Endothelial cell of umbilical vein (primary cell): ENCODE data around the gene MPG. TPM values are rescaled to one million over a fixed set of nuclear protein-coding genes. Genes with fewer than 3 reads are reported as not detected.

ENCODE experiments used
- BruUV-seq: library from RNA; stranded (reverse); fragments of 400-500 nt; replicated peaks from 2 replicates; lab custom pipeline; 2021; lab: Mats Ljungman, UMichigan
- CTCF ChIA-PET: fragments of 300-600, 350-600 bp; sonication (Branson Sonifier 250); formaldehyde crosslinking; loops from one replicate; lab custom pipeline; 2021; ENCODE audit warnings: antibody characterized with exemption, inconsistent platforms; lab: Charles Lee
- POLR2A ChIA-PET: fragments of 300-600, 350-600 bp; sonication (Branson Sonifier 250); formaldehyde crosslinking; loops from one replicate; lab custom pipeline; 2021; ENCODE audit warnings: antibody characterized with exemption, inconsistent platforms; lab: Charles Lee
- DNase-seq: peaks from one replicate; pipeline ENCODE4 v3.0.0-alpha.2; 2011; ENCODE audit warnings: low read depth, low spot score
- FAIRE-seq: peaks from 2 replicates; lab custom pipeline; 2011; peaks lifted over from hg19 to GRCh38; lab: Jason Lieb, UNC
- H2AFZ ChIP-seq: 2 replicates; pipeline ENCODE4 v1.6.0; 2012; ENCODE audit warnings: low read depth, low read length, control low read depth, inconsistent platforms
- H3K27ac ChIP-seq: 2 replicates; pipeline ENCODE4 v1.5.1; 2011; ENCODE audit warnings: low read depth, mild to moderate bottlenecking, control low read depth, low read length, moderate library complexity; ENCODE audit not compliant: insufficient read depth
- H3K27me3 ChIP-seq, 2 experiments: 2 replicates each; pipeline versions ENCODE4 v1.6.0 to v1.6.1; 2011; ENCODE audit warnings: low read length in 2 of 2, mixed read lengths in 1 of 2; ENCODE audit not compliant: control insufficient read depth in 2 of 2, insufficient read depth in 2 of 2
- H3K36me3 ChIP-seq, 2 experiments: 2 replicates in 1 of 2; 3 replicates in 1 of 2; pipeline ENCODE4 v1.5.1; 2011; ENCODE audit warnings: low read length in 2 of 2, mild to moderate bottlenecking in 1 of 2, moderate library complexity in 1 of 2; ENCODE audit not compliant: control insufficient read depth in 2 of 2, insufficient read depth in 2 of 2; ENCODE audit errors: extremely low read depth in 1 of 2
- H3K4me1 ChIP-seq: 3 replicates; pipeline ENCODE4 v1.5.1; 2011; ENCODE audit warnings: mild to moderate bottlenecking, low read length; ENCODE audit not compliant: control insufficient read depth, insufficient read depth; ENCODE audit errors: extremely low read depth
- H3K4me2 ChIP-seq: 2 replicates; pipeline ENCODE4 v1.6.1; 2011; ENCODE audit warnings: low read length, control low read depth, mixed read lengths; ENCODE audit not compliant: insufficient read depth
- H3K4me3 ChIP-seq, 3 experiments: fragments of 200-600 bp in 1 of 3; sonication (generic), shearing (Covaris generic) in 1 of 3; replicated peaks in 1 of 3; 2 replicates each; pipeline ENCODE4 v1.5.1; 2011 to 2016; ENCODE audit warnings: control low read depth in 3 of 3, low read length in 3 of 3, mild to moderate bottlenecking in 2 of 3, inconsistent platforms in 1 of 3, low read depth in 1 of 3, moderate library complexity in 1 of 3; ENCODE audit not compliant: insufficient read depth in 1 of 3
- H3K79me2 ChIP-seq: 2 replicates; pipeline ENCODE4 v1.6.0; 2012; ENCODE audit warnings: low read length, inconsistent platforms; ENCODE audit not compliant: control insufficient read depth, insufficient read depth
- H3K9ac ChIP-seq: replicated peaks from 2 replicates; pipeline ENCODE3; 2011; ENCODE audit warnings: low read length, control low read depth; ENCODE audit not compliant: insufficient read depth; ENCODE audit errors: extremely low read depth
- H3K9me1 ChIP-seq: replicated peaks from 3 replicates; pipeline ENCODE4 v1.6.0; 2011; ENCODE audit warnings: mild to moderate bottlenecking, low read length; ENCODE audit not compliant: control insufficient read depth, insufficient read depth; ENCODE audit errors: extremely low read depth
- H3K9me3 ChIP-seq: replicated peaks from 2 replicates; pipeline ENCODE4 v1.5.1; 2012; ENCODE audit warnings: low read length, inconsistent platforms; ENCODE audit not compliant: control insufficient read depth, insufficient read depth
- H4K20me1 ChIP-seq: replicated peaks from 2 replicates; pipeline ENCODE3; 2011; ENCODE audit warnings: mild to moderate bottlenecking, low read length; ENCODE audit not compliant: control insufficient read depth, insufficient read depth; ENCODE audit errors: extremely low read depth
- FOS ChIP-seq: IDR thresholded peaks from 2 replicates; pipeline ENCODE4 v1.6.1; 2011; ENCODE audit warnings: mild to moderate bottlenecking, low read length, moderate library complexity, borderline replicate concordance; ENCODE audit not compliant: insufficient read depth
- MYC ChIP-seq: IDR thresholded peaks from one replicate; pipeline ENCODE4 v1.6.1; 2011; ENCODE audit warnings: mild to moderate bottlenecking, low read depth, low read length
- POLR2A ChIP-seq: IDR thresholded peaks from 2 replicates; pipeline ENCODE4 v1.6.1; 2012; ENCODE audit warnings: low read depth, mild to moderate bottlenecking, control low read depth, low read length
- POLR2AphosphoS5 ChIP-seq: IDR thresholded peaks from 2 replicates; pipeline ENCODE4 v1.6.1; 2012; ENCODE audit warnings: low read depth, mild to moderate bottlenecking, control low read depth, low read length, moderate library complexity; ENCODE audit not compliant: insufficient read depth
- dilution Hi-C: fragments of 300-500 bp; cut with MboI; formaldehyde crosslinking; loops from one replicate; pipeline ENCODE4 v1.15.0; 2019; ENCODE audit warnings: low sequenced_read_pairs; ENCODE audit not compliant: extremely low pct_ligation_motif_present
- intact Hi-C: fragments of 100-400 bp; cut with micrococcal nuclease; formaldehyde crosslinking; loops from one replicate; pipeline ENCODE4 v1.10.0; 2022
- polyA plus RNA-seq, 4 experiments: library from polyadenylated mRNA; depleted of rRNA in 3 of 4; stranded (reverse) in 3 of 4; unstranded in 1 of 4; fragments of >200 nt; gene quantifications; 2 replicates each; pipeline versions ENCODE4 v1.2.1 to v1.2.3, GENCODE V29; 2011 to 2012; ENCODE audit warnings: missing spikeins in 1 of 4
- total RNA-seq: library from RNA; stranded (reverse); gene quantifications from 2 replicates; pipeline ENCODE4 v1.2.3, GENCODE V29; 2021
- TF ChIP-seq, protein P1 (sequence below): IDR thresholded peaks from 2 replicates; pipeline ENCODE4 v1.6.1; 2011; ENCODE audit not compliant: insufficient read depth, insufficient read length
- TF ChIP-seq, protein P2 (sequence below), 2 donors: IDR thresholded peaks; 1 replicate in 1 of 2; 2 replicates in 1 of 2; pipeline ENCODE4 v1.5.1; 2011; ENCODE audit warnings: low read length in 2 of 2, mild to moderate bottlenecking in 2 of 2, moderate library complexity in 2 of 2, control low read depth in 1 of 2, inconsistent platforms in 1 of 2, low read depth in 1 of 2; ENCODE audit not compliant: insufficient read depth in 1 of 2; ENCODE audit errors: extremely low read depth in 1 of 2

MPG gene
- total and polyA plus RNA-seq, 2 donors (not counting 3 experiments of a cell fraction or from before 2014, with no cell fraction given): 70.5 to 140 TPM

DNA sequence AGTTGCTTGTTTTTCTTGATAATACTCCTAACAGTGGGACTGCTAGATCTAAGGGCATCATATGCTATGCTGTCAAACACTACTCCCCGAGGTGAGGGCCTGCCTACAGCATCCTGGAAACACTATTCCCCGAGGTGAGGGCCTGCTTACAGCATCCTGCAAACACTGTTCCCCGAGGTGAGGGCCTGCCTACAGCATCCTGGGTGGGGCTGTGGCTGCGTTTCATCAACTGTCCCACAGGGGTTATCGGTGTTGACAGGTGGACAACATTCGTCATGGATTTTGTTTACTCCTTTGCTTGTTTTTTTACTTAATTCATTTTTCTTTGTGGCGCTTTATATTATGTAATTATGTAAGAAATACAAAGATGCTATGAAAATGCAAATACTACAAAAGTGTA is 38.0 kb downstream of the MPG start:
- ChIA-PET POLR2A (no interaction called here), CTCF (interaction anchor here (2.4 to 4.0 kb wide), 3 partner anchors 9 to 245 kb away, joined by 16 to 34 read pairs (median 26); partner anchors contain the start of gene HBQ1)
- Histone ChIP-seq H4K20me1 (no peaks in the 10 kb centered on the region), H3K9me1 (no peaks in the 10 kb centered on the region), H3K9me3 (no peaks in the 10 kb centered on the region), H3K4me3 (no peak overlapping the region), H3K27ac (no peak overlapping the region), H2AFZ (no peak overlapping the region), H3K79me2 (no peaks in the 10 kb centered on the region), H3K27me3 (no peaks in the 10 kb centered on the region), H3K4me1 (peaks cover 11% of the 10 kb centered on the region), H3K36me3 (peaks cover 0 to 6% of the 10 kb centered on the region in 2 experiments), H3K4me2 (no peak overlapping the region), H3K9ac (no peak overlapping the region)
- dilution Hi-C loops (no loop called here), intact Hi-C loops (loop anchor here (2.0 kb wide), 1 partner anchor 65 kb away; the partner anchor contains the start of gene HBQ1)
- BruUV-seq: no TSS peak
- no peak for FAIRE-seq
- DNase-seq: no peak
- TF ChIP-seq POLR2AphosphoS5: no peak
- no peak for TF ChIP-seq MYC
- no peak for TF ChIP-seq FOS
- TF ChIP-seq POLR2A: no peak
- TF ChIP-seq, protein P1, sequence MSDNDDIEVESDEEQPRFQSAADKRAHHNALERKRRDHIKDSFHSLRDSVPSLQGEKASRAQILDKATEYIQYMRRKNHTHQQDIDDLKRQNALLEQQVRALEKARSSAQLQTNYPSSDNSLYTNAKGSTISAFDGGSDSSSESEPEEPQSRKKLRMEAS: no peak

GRCh38 chr16:117379-118365 is 39.6 kb downstream of the MPG start:
- H3K27ac ChIP-seq: no peak overlapping the region
- dilution Hi-C loops (no loop called here), intact Hi-C loops (loop anchor here (2.0 kb wide), 1 partner anchor 63 kb away; the partner anchor contains the start of gene HBQ1)
- H3K27me3 ChIP-seq: no peaks in the 10 kb centered on the region
- peaks cover 11% of the 10 kb centered on the region for H3K4me1 ChIP-seq
- no peaks in the 10 kb centered on the region for H4K20me1 ChIP-seq
- no peaks in the 10 kb centered on the region for H3K9me1 ChIP-seq
- BruUV-seq: no TSS peak
- DNase-seq: peak; percentile 48
- FAIRE-seq: peak; percentile 49
- ChIA-PET POLR2A (no interaction called here), CTCF (interaction anchor here (0.7 to 4.0 kb wide), 11 partner anchors 8 to 244 kb away, joined by 3 to 34 read pairs (median 5); partner anchors contain the start of genes HBQ1 and NPRL3)
- H3K79me2 ChIP-seq: no peaks in the 10 kb centered on the region
- no peak overlapping the region for H3K4me2 ChIP-seq
- peaks cover 0 to 2% of the 10 kb centered on the region in 2 experiments for H3K36me3 ChIP-seq
- TF ChIP-seq, protein P2, sequence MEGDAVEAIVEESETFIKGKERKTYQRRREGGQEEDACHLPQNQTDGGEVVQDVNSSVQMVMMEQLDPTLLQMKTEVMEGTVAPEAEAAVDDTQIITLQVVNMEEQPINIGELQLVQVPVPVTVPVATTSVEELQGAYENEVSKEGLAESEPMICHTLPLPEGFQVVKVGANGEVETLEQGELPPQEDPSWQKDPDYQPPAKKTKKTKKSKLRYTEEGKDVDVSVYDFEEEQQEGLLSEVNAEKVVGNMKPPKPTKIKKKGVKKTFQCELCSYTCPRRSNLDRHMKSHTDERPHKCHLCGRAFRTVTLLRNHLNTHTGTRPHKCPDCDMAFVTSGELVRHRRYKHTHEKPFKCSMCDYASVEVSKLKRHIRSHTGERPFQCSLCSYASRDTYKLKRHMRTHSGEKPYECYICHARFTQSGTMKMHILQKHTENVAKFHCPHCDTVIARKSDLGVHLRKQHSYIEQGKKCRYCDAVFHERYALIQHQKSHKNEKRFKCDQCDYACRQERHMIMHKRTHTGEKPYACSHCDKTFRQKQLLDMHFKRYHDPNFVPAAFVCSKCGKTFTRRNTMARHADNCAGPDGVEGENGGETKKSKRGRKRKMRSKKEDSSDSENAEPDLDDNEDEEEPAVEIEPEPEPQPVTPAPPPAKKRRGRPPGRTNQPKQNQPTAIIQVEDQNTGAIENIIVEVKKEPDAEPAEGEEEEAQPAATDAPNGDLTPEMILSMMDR (IDR thresholded peaks at IDR 0.05; ENCODE audit: extremely low read depth in 1 of 2, insufficient read depth in 1 of 2, low read depth in 1 of 2, low read length in 2 of 2): peak; percentile 66 to 85
- TF ChIP-seq POLR2A (no peak), MYC (no peak)
- TF ChIP-seq, protein P1: no peak
- H3K9me3 ChIP-seq: no peaks in the 10 kb centered on the region
- H2AFZ ChIP-seq: no peak overlapping the region
- no peak overlapping the region for H3K9ac ChIP-seq
- H3K4me3 ChIP-seq: no peak overlapping the region
